Liver (tissue), 3 donors: Measurements from ENCODE around the gene TNPO3.

Experiments
- CTCF ChIP-seq: fragments of 150-350 bp; IDR thresholded peaks from 2 replicates; pipeline ENCODE4 v1.5.1; 2017; ENCODE audit warnings: improper control_type of control experiment, low read depth, low read length; ENCODE audit not compliant: missing input control
- EGR1 ChIP-seq, 2 donors: IDR thresholded peaks; 2 replicates each; pipeline ENCODE4 v1.6.1; 2016 to 2018; ENCODE audit warnings: antibody characterized with exemption in 2 of 2, low read depth in 2 of 2
- FOXA1 ChIP-seq: IDR thresholded peaks from 2 replicates; pipeline ENCODE4 v1.6.1; 2016; ENCODE audit warnings: antibody characterized with exemption
- HNF4G ChIP-seq: IDR thresholded peaks from 2 replicates; pipeline ENCODE4 v1.6.1; 2016; ENCODE audit warnings: antibody characterized with exemption
- MAX ChIP-seq: IDR thresholded peaks from 2 replicates; pipeline ENCODE4 v1.6.1; 2016; ENCODE audit warnings: antibody characterized with exemption
- RXRA ChIP-seq, 2 donors: IDR thresholded peaks; 2 replicates each; pipeline ENCODE4 v1.6.1; 2017 to 2018; ENCODE audit warnings: antibody characterized with exemption in 2 of 2, mild to moderate bottlenecking in 1 of 2
- YY1 ChIP-seq: IDR thresholded peaks from 2 replicates; pipeline ENCODE4 v1.6.1; 2016; ENCODE audit warnings: antibody characterized with exemption, mild to moderate bottlenecking
- donor health status: healthy.
- donor health status: healthy.

- TF ChIP-seq YY1 (no peak), CTCF (no peak), MAX (no peak), RXRA (IDR thresholded peaks at IDR 0.05) (no peak), HNF4G (no peak), FOXA1 (no peak), EGR1 (IDR thresholded peaks at IDR 0.05; ENCODE audit: low read depth in 2 of 2) (no peak)
These were observed 14.1 kb upstream of the TNPO3 start for GRCh38 chr7:129069021-129069420.
